K562 (cell line): ENCODE data around the gene TCF25. TPM values are rescaled to one million over a fixed set of nuclear protein-coding genes. Genes with fewer than 3 reads are reported as not detected.

Experiments used
- BCL6 ChIP-seq: fragments of 250-450 bp; sonication (Bioruptor Pico); IDR thresholded peaks from 2 replicates; pipeline ENCODE4 v1.4.0; 2020
- CEBPB ChIP-seq: fragments of 450-650 bp; IDR thresholded peaks from 2 replicates; pipeline ENCODE4 v1.6.1; 2016; ENCODE audit warnings: missing genetic modification characterization, missing compliant biosample characterization
- CHD1 ChIP-seq: fragments of 200-600 bp; sonication (generic); IDR thresholded peaks from one replicate; pipeline ENCODE4 v1.6.1; 2012; ENCODE audit warnings: mild to moderate bottlenecking, moderate library complexity, low read length, inconsistent platforms
- COPS2 ChIP-seq: fragments of 450-650 bp; conservative IDR thresholded peaks from 2 replicates; pipeline ENCODE4 v1.6.1; 2016; ENCODE audit warnings: mild to moderate bottlenecking, moderate library complexity
- EP400 ChIP-seq: fragments of 450-650 bp; IDR thresholded peaks from 2 replicates; pipeline ENCODE4 v1.6.1; 2017; ENCODE audit warnings: antibody characterized with exemption, mild to moderate bottlenecking, moderate library complexity
- ETV6 ChIP-seq, 3 experiments: fragments of 150-350 bp in 1 of 3; sonication (generic) in 1 of 3; formaldehyde crosslinking in 1 of 3; IDR thresholded peaks; 2 replicates each; pipeline versions ENCODE4 v1.6.1 to v1.8.0; 2014 to 2022; ENCODE audit warnings: borderline replicate concordance in 2 of 3, low read depth in 2 of 3, antibody characterized with exemption in 1 of 3, low read length in 1 of 3, mild to moderate bottlenecking in 1 of 3, missing genetic modification reagents in 1 of 3
- GTF2F1 ChIP-seq: IDR thresholded peaks from 2 replicates; pipeline ENCODE4 v1.6.1; 2011; ENCODE audit warnings: low read depth, low read length, improper control_type of control experiment
- ILF3 ChIP-seq: fragments of 450-650 bp; IDR thresholded peaks from 2 replicates; pipeline ENCODE4 v1.6.1; 2018; ENCODE audit warnings: antibody characterized with exemption, mild to moderate bottlenecking, moderate library complexity, borderline replicate concordance
- MAZ ChIP-seq, 2 experiments: fragments of 450-650 bp in 1 of 2; sonication (generic) in 1 of 2; formaldehyde crosslinking; IDR thresholded peaks in 1 of 2; conservative IDR thresholded peaks in 1 of 2; 2 replicates each; pipeline versions ENCODE4 v1.4.0 to v1.5.0; 2020; ENCODE audit warnings: mild to moderate bottlenecking in 1 of 2, missing genetic modification reagents in 1 of 2
- MYC ChIP-seq, 2 experiments: fragments of 250-450 bp in 1 of 2; sonication (Bioruptor Pico) in 1 of 2; IDR thresholded peaks; 2 replicates each; pipeline versions ENCODE4 v1.5.1 to v1.6.1; 2012 to 2021; ENCODE audit warnings: low read depth in 2 of 2, borderline replicate concordance in 1 of 2, improper control_type of control experiment in 1 of 2, low read length in 1 of 2, mild to moderate bottlenecking in 1 of 2, moderate library complexity in 1 of 2
- RBBP5 ChIP-seq: fragments of 200-600 bp; sonication (generic); IDR thresholded peaks from 2 replicates; pipeline ENCODE4 v1.6.1; 2012; ENCODE audit warnings: borderline replicate concordance, mild to moderate bottlenecking, low read length, control low read depth, inconsistent platforms; ENCODE audit not compliant: insufficient read depth, poor library complexity, severe bottlenecking
- RBM39 ChIP-seq: fragments of 200-400 bp; formaldehyde crosslinking; optimal IDR thresholded peaks from 2 replicates; pipeline ENCODE3; 2018; ENCODE audit warnings: low read depth, low read length
- SETDB1 ChIP-seq: IDR thresholded peaks from one replicate; pipeline ENCODE4 v1.6.1; 2012; ENCODE audit warnings: low read length, control low read depth, inconsistent platforms
- SIN3A ChIP-seq, 2 experiments: fragments of 150-350 bp in 1 of 2; IDR thresholded peaks; 2 replicates each; pipeline ENCODE4 v1.6.1; 2011 to 2016; ENCODE audit warnings: borderline replicate concordance in 2 of 2, low read depth in 2 of 2, low read length in 2 of 2, mild to moderate bottlenecking in 2 of 2, moderate library complexity in 2 of 2; ENCODE audit not compliant: control insufficient read depth in 1 of 2
- SNRNP70 ChIP-seq: fragments of 200-400 bp; formaldehyde crosslinking; optimal IDR thresholded peaks from 2 replicates; pipeline ENCODE3; 2017; ENCODE audit warnings: low read depth, low read length
- TCF7 ChIP-seq: sonication (generic); IDR thresholded peaks from 2 replicates; pipeline ENCODE4 v1.6.1; 2016; ENCODE audit warnings: antibody characterized with exemption, borderline replicate concordance
- TCFL5 ChIP-seq: fragments of 250-450 bp; sonication (Bioruptor Pico); conservative IDR thresholded peaks from 2 replicates; pipeline ENCODE4 v1.6.1; 2021; ENCODE audit warnings: mild to moderate bottlenecking, moderate library complexity, matching md5 sums
- ZFX ChIP-seq: sonication (generic); formaldehyde crosslinking; IDR thresholded peaks from 2 replicates; pipeline ENCODE4 v1.8.0; 2022; ENCODE audit warnings: mild to moderate bottlenecking, missing genetic modification reagents, moderate library complexity
- ZNF12 ChIP-seq: sonication (generic); formaldehyde crosslinking; IDR thresholded peaks from 2 replicates; pipeline ENCODE4 v1.4.0; 2020; ENCODE audit warnings: mild to moderate bottlenecking, missing genetic modification reagents
- ZNF239 ChIP-seq: fragments of 250-450 bp; sonication (Bioruptor Pico); IDR thresholded peaks from 2 replicates; pipeline ENCODE4 v1.4.0; 2020; ENCODE audit warnings: mild to moderate bottlenecking
- ZNF347 ChIP-seq: fragments of 450-650 bp; formaldehyde crosslinking; IDR thresholded peaks from 2 replicates; pipeline ENCODE4 v1.4.0; 2020; ENCODE audit warnings: low read depth, mild to moderate bottlenecking, moderate library complexity
- ZNF431 ChIP-seq: sonication (generic); formaldehyde crosslinking; IDR thresholded peaks from 2 replicates; pipeline ENCODE4 v1.8.0; 2022; ENCODE audit warnings: mild to moderate bottlenecking, missing genetic modification reagents
- ZNF764 ChIP-seq: fragments of 250-450 bp; sonication (Bioruptor Pico); IDR thresholded peaks from 2 replicates; pipeline ENCODE4 v1.4.0; 2020; ENCODE audit warnings: low read depth, mild to moderate bottlenecking, moderate library complexity
- polyA plus RNA-seq, 8 experiments: library from polyadenylated mRNA; depleted of rRNA in 4 of 8; stranded (reverse) in 5 of 8; unstranded in 3 of 8; fragments of >200 nt; fragmentation: Nextera tagmentation in 2 of 8; fragmentation: Illumina TruSeq in 1 of 8; extraction: Ambion mirVana in 2 of 8; extraction: Trizol in 1 of 8; gene quantifications; 2 replicates each; pipeline versions ENCODE4 v1.2.1 to v1.2.3, GENCODE V29; 2011 to 2014; ENCODE audit warnings: inconsistent platforms in 1 of 8, missing spikeins in 1 of 8
- total RNA-seq, 7 experiments: library from RNA; depleted of rRNA in 6 of 7; stranded (reverse); fragments of >200 nt in 6 of 7; fragmentation: Illumina TruSeq in 2 of 7; extraction: Trizol in 2 of 7; gene quantifications; 2 replicates each; pipeline versions ENCODE4 v1.2.1 to v1.2.3, GENCODE V29; 2011 to 2021; ENCODE audit warnings: low replicate concordance in 1 of 7
- TF ChIP-seq, protein P1 (sequence below): fragments of 450-650 bp; IDR thresholded peaks from 2 replicates; pipeline ENCODE4 v1.6.1; 2016; ENCODE audit warnings: antibody characterized with exemption

Gene TCF25
- total and polyA plus RNA-seq, 9 of the 15 experiments (the other 6 are each of a cell fraction or from before 2014, with no cell fraction given): 9.0 to 154 (median 83.8) TPM

DNA sequence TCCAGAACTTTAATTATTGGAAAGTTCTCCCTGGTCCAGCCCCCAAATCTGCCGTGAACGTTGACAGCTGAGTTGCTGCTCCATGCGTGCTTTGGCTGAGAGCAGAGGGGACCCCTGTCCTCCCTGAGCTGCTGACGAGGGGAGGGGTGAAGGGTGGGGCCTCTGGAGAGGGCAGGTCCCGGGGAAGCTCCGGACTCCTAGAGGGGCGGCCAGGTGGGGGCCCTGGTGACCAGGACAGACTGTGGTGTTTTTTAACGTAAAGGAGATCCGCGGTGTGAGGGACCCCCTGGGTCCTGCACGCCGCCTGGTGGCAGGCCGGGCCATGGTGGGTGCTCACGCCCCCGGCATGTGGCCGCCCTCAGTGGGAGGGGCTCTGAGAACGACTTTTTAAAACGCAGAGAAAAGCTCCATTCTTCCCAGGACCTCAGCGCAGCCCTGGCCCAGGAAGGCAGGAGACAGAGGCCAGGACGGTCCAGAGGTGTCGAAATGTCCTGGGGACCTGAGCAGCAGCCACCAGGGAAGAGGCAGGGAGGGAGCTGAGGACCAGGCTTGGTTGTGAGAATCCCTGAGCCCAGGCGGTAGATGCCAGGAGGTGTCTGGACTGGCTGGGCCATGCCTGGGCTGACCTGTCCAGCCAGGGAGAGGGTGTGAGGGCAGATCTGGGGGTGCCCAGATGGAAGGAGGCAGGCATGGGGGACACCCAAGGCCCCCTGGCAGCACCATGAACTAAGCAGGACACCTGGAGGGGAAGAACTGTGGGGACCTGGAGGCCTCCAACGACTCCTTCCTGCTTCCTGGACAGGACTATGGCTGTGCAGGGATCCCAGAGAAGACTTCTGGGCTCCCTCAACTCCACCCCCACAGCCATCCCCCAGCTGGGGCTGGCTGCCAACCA, 45.3 kb downstream of the TCF25 start, which contains the start of gene MC1R (continued):
- TF ChIP-seq MAZ (CRISPR knock-in tag; conservative IDR thresholded peaks at IDR 0.05 in 1 of 2, IDR thresholded peaks at IDR 0.05 in 1 of 2): peak; percentile 24 to 79; a peak in 3 of 4 replicates
- TF ChIP-seq BCL6 (CRISPR knock-in tag): no peak
- TF ChIP-seq ZNF12 (CRISPR knock-in tag): no peak
- TF ChIP-seq TCFL5: no peak
- TF ChIP-seq, protein P1, sequence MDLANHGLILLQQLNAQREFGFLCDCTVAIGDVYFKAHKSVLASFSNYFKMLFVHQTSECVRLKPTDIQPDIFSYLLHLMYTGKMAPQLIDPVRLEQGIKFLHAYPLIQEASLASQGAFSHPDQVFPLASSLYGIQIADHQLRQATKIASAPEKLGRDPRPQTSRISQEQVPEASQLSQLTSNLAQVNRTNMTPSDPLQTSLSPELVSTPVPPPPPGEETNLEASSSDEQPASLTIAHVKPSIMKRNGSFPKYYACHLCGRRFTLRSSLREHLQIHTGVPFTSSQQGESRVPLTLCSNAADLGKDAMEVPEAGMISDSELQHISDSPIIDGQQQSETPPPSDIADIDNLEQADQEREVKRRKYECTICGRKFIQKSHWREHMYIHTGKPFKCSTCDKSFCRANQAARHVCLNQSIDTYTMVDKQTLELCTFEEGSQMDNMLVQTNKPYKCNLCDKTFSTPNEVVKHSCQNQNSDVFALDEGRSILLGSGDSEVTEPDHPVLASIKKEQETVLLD: no peak
- no peak for TF ChIP-seq GTF2F1
- peak; percentile 80 for TF ChIP-seq MYC (IDR thresholded peaks at IDR 0.05; ENCODE audit: low read depth, low read length)
- no peak for TF ChIP-seq MYC (CRISPR knock-in tag; IDR thresholded peaks at IDR 0.05; ENCODE audit: borderline replicate concordance, low read depth)
- TF ChIP-seq SETDB1: no peak
- no peak for TF ChIP-seq ZNF239 (CRISPR knock-in tag)
- no peak for TF ChIP-seq ZNF431 (CRISPR knock-in tag)
- no peak for TF ChIP-seq COPS2
- no peak for TF ChIP-seq ZFX (CRISPR knock-in tag)
- TF ChIP-seq ZNF764: no peak
- TF ChIP-seq SIN3A (IDR thresholded peaks at IDR 0.05; ENCODE audit: borderline replicate concordance in 2 of 2, control insufficient read depth in 1 of 2, low read depth in 2 of 2, low read length in 2 of 2): peak in 1 of 2 experiments; percentile 61; a peak in 1 of 4 replicates
- no peak for TF ChIP-seq ILF3
- no peak for TF ChIP-seq ZNF347 (CRISPR knock-in tag)
- TF ChIP-seq ETV6 (IDR thresholded peaks at IDR 0.05; ENCODE audit: borderline replicate concordance in 1 of 2, low read depth in 2 of 2, low read length in 1 of 2): no peak
- TF ChIP-seq ETV6 (CRISPR knock-in tag; IDR thresholded peaks at IDR 0.05; ENCODE audit: borderline replicate concordance): no peak
- no peak for TF ChIP-seq CHD1
- TF ChIP-seq SNRNP70: no peak
- TF ChIP-seq EP400: no peak
- no peak for TF ChIP-seq CEBPB (tag)
- TF ChIP-seq TCF7: no peak
- TF ChIP-seq RBBP5: no peak
- peak; percentile 56 for TF ChIP-seq RBM39
